HG03342 (cell line): Measurements from ENCODE around the gene ADAMTS8.

Source experiments
- ATAC-seq: cut with Tn5 transposase; IDR thresholded peaks from one replicate; pipeline ENCODE4 v1.9.1; 2021; ENCODE audit warnings: mild to moderate bottlenecking, moderate library complexity; ENCODE audit not compliant: unreplicated experiment

ADAMTS8 gene, protein sequence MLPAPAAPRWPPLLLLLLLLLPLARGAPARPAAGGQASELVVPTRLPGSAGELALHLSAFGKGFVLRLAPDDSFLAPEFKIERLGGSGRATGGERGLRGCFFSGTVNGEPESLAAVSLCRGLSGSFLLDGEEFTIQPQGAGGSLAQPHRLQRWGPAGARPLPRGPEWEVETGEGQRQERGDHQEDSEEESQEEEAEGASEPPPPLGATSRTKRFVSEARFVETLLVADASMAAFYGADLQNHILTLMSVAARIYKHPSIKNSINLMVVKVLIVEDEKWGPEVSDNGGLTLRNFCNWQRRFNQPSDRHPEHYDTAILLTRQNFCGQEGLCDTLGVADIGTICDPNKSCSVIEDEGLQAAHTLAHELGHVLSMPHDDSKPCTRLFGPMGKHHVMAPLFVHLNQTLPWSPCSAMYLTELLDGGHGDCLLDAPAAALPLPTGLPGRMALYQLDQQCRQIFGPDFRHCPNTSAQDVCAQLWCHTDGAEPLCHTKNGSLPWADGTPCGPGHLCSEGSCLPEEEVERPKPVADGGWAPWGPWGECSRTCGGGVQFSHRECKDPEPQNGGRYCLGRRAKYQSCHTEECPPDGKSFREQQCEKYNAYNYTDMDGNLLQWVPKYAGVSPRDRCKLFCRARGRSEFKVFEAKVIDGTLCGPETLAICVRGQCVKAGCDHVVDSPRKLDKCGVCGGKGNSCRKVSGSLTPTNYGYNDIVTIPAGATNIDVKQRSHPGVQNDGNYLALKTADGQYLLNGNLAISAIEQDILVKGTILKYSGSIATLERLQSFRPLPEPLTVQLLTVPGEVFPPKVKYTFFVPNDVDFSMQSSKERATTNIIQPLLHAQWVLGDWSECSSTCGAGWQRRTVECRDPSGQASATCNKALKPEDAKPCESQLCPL

DNA sequence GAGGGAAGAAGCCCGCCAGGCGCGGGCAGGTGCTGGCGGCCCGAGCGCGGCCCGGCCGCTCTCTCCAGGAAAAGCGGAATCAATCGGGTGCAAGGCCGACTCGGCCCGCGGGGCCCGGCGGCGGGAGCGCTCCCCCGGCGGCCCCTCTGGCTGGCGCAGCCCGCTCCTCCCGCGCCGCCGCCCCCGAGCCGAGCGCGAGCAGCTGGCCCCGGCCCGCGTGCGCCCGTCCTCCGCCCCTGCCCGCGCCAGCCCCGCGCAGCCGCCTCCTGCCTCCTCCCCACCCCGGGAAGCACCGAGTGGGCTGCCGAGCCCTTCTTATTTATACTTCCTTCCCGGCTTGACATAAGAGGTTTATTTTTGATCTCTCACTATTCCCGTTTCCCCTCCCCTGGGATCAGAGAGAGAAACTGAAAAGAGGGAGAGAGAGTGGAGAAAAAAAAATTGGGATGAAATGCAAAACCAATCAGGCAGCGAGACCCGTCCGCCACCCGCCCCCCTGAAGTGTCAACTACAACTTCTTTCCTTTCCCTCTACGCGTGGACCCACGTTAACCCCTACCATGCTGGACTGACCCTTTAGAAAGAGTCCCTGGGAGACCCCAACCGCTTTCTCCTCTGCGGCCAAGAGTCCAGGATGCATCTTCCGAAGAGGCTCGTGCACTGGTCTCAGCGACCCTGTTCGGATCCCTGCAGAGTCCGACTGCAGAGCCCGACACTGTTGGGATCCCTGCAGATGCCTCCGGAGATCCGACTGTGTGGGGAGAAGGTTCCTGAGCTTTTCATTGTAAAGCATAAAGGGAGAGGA is at the start of gene ADAMTS8:
Gene ADAMTS8 (minus strand): TSS at position 294 of the 804 bp plus-strand sequence. CDS start 323 bp downstream, outside the sequence.
- ATAC-seq = no peak

DNA sequence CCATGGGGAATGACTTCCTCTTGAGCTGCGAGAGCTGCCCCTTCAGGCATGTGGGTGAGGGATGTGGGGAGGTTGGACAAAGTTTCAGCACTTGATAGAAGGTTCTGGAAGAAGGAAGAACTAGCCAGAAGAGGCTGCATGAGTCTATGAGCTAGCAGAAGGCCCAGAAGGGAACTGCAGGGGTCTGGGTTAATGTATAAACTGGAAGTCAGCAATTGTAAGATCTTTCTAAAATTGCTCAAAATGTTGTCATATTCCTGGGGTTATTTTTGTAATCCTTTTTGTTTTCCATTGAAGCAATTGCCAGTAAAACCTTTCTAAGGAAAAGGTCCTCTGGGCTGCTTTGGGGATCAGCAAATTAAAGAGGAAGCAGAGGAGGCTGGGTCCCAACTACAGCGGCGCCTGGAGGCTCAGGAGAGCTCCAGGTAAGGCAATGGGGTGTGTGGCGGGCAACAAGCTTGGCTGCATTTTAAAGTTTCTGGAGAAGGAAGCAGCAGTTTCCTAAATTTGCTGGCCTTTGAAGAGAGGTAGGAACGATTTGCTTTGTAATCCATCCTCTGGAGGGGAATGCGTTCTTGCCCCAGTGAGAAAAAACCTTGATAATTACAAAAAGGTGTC is 49.3 kb upstream of the ADAMTS8 start:
- no peak for ATAC-seq

DNA sequence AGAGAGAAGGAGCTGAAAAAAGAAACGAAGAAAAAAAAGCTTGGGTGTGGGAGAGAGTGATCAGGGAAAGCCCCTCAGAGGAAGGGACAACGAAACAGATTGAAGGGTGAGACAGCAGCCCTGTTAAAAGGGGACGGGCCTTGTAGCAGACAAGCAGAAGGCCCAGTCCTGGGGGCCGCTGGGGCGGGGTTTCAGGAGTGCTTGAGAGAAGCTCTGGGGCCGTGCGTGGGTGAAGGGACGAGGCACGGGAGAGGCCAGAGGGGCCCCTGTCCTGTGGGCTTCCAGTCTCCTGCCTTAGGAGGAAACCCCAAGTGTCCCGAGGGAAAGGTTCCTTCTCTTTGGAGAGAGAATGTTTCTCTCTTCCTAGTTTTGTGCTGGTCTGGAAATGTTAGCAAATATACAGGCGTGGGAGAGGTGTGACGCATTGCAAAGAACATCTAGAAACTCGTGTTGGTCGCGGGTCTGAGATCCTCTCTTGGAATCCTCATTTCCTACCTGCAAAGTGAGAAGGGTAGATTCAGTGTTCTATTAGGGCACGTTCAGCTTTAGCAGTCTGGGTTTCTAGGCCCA is 48.6 kb upstream of the ADAMTS8 start:
- no peak for ATAC-seq

DNA sequence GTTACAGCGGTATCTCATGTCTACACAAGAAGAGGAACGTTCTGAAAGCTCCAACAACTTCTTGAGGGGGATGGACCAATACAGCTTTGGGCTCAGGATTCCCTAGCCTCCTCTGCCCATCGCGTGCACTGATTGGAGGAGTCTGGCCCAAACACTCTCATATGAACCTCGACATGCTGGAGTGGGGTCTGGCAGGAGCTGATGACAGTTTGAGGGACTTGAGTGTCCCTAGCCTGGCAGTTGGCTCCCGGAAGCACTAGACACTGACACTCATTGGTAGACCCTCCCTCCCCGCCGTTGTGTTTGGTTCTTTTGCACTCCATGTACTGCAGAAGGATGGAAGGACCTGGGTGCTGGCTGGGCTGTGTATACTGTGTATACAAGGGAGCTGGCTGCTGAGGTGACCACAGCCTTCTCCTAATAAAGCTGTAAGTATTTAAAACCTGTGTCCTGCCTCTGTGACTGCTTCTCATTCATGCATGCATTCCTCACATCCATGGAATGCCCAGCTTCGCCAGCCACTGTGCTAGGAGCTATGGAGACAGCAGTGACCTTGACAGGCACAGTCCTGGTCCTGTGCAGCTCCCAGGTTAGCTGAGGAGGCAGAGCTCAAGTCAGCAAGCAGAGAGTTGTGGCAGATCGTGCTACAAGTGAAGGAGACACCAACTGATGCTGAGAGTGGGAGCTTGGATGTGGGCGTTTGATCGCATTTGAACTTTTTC is 48.0 kb upstream of the ADAMTS8 start:
- ATAC-seq = no peak

DNA sequence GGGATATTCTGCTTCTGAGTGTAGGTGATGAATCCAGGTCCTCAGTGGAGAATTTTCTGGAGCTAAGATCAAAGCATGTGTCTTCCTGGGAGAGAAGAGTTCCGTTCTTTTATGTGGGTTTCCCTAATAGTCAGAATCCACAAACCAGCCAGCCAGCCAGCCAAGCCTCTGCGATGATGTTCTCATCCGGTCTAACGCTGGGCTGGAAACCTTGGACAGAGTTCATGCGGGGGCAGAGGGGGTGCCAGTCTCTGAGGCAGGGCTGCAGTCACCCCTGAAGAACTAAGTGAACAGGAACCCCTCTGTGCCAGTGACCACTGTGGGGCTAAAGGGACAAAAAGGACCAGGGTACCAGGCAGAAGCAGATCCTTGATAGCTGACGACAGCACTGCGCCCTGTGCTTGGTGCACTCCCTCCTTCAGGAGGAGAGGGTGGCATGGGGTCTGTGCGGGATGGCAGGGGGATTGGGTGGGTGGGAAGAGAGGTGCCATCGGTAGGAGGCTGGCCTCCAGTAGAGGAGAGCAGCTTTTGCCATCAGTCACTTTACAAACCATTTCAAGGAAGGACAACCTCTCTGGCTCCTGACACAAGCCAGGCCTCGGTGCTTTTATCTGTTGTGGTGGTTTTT is 47.1 kb upstream of the ADAMTS8 start:
- ATAC-seq = no peak

DNA sequence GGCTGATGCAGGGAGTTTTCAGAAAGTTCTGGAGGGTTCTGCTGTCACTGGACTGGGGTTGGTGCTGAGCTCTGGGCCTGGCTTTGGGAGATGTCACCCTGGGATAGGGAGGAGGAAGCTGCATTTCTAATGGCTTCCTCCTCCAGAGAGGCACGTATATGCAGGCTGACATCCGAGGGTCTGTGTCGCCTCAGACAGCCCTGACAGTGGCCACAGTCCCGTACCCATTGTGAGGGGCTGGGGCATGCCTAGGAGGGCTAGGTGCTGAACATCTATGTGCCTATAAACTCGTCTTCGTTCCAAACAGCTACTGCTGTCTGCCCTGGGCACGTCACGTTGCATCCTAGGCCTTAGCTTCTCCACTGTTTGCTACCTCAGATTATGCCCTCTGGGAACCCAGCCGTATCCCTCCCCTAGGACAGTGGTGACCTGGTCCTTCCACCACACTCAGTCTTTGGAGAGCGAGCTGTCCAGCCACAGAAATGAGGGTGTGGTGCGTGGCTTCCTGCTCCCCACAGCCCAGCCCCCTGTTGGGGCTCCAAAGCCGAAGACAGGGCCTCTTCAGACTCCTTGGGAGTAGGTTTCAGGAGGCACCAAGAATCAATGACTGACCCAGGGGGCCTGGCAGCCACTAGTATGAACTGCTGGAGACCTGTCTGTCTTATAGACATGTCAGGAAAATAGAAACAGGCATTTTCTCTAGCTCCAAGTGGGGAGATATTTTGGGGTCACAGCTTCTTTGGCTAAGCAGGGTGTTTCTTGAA is 46.4 kb upstream of the ADAMTS8 start:
- no peak for ATAC-seq

DNA sequence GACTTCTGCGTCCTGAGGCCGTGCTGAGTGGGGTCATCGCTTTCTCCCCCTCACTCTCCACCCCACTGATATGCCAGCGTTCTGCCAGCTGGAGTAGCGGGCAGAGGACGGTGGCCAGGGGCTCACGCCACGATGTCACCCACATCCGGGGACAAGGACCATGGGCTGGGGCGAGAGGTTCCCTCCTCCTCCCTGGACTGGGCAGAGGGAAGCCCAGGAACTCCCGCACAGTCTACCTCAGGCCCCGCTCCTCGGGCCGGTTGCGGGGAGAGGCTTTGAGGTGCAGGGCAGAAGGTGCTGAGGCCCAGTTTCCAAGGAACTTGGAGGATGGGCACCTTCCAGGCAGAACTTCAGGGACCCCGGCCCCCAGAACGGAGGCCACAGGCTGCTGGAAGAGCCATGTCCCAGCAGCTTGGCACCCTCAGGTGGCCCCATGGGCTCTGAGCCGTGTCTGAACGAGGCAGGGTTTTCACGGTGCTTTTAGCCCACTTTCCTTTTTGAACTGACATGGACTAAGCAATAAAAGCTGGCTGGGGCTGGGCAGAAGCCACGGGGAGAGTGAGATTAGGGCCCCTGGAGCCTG is 45.5 kb upstream of the ADAMTS8 start:
- no peak for ATAC-seq

DNA sequence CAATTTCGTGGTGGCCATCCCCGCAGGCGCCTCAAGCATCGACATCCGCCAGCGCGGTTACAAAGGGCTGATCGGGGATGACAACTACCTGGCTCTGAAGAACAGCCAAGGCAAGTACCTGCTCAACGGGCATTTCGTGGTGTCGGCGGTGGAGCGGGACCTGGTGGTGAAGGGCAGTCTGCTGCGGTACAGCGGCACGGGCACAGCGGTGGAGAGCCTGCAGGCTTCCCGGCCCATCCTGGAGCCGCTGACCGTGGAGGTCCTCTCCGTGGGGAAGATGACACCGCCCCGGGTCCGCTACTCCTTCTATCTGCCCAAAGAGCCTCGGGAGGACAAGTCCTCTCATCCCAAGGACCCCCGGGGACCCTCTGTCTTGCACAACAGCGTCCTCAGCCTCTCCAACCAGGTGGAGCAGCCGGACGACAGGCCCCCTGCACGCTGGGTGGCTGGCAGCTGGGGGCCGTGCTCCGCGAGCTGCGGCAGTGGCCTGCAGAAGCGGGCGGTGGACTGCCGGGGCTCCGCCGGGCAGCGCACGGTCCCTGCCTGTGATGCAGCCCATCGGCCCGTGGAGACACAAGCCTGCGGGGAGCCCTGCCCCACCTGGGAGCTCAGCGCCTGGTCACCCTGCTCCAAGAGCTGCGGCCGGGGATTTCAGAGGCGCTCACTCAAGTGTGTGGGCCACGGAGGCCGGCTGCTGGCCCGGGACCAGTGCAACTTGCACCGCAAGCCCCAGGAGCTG is 44.8 kb upstream of the ADAMTS8 start:
- ATAC-seq = no peak

DNA sequence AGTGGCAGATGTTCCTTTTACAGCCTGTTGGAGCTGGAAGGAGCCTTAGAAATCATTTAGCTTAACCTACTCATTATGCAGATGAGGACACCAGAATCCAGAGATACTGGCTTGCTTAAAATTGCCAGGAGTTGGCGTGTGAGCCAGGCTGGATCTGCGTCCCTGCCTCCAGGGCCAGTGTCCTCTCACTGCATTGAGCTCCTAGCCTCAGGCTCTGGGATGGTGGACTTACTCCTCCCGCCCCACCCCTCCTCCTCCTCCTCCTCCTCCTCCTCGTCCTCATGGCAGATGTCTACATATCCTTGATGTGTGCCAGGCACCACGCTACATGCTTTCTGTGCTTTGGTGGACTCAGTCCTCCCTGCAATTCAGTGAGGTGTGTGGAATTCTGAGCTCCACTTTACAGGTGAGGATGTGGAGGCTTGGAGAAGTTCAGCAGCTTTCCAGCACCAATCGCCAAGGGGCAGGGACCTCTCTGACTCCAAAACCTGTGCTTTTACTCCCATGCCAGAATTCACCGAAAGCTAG is 44.1 kb upstream of the ADAMTS8 start:
- ATAC-seq = no peak

DNA sequence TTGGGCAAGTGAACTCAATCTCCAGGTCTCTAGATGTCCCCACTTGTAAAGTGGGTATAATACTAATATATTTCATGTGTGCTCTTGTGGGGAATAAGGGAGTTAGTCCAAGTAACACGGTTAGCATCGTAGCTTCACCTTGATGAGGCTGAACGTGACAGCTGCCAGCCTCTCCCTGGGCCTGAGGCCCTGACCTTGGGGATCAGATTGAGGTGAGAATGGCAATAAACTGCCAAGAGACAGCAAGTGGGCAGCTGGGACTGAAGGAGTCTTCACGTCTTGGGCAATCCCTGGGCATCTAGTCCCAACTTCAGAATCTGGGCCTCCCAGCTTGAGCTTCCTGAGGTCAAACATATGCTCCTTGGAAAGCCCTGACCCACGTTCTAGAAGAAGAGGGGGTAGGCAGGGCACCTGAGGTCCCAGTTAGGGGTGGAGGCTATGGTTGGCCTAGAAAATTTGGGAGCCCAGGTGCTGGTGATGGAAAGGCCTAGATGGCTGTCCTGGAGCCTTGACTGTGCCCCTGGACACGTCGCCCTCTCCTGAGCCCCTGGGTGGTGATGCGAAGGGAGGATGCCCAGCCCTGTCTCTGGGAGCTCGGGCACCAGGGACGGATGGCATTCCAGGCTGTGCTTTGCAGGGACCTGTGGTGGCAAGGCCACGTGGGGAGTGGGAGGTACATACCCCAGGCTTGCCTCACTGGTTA is 43.5 kb upstream of the ADAMTS8 start:
- no peak for ATAC-seq

DNA sequence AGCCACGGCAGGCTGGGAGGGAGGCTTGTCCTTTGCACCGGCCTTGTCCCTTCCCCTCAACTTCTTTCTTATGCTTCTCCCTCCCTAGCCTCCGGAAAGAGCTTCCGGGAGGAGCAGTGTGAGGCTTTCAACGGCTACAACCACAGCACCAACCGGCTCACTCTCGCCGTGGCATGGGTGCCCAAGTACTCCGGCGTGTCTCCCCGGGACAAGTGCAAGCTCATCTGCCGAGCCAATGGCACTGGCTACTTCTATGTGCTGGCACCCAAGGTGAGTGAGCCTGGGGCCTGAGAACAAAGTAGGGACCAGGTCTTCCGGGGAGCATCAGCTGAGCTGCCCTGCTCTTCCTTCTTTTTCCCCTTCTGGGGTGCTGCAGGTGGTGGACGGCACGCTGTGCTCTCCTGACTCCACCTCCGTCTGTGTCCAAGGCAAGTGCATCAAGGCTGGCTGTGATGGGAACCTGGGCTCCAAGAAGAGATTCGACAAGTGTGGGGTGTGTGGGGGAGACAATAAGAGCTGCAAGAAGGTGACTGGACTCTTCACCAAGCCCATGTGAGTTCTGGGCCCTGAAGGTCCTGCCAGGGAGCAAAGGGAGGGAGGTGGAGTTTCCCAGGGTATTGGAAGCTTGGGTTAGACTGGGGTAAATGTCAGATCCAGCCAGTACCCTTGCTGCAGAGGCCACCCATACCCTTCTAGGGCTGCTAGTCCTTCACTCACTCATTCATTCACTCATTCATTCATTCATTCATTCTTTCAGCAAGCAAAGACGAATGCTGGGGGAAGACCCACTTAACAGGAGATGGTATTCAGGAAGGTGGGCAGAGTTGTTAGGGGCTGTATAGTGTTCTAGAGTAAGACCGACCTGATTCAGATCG is 42.7 kb upstream of the ADAMTS8 start:
- ATAC-seq = no peak

DNA sequence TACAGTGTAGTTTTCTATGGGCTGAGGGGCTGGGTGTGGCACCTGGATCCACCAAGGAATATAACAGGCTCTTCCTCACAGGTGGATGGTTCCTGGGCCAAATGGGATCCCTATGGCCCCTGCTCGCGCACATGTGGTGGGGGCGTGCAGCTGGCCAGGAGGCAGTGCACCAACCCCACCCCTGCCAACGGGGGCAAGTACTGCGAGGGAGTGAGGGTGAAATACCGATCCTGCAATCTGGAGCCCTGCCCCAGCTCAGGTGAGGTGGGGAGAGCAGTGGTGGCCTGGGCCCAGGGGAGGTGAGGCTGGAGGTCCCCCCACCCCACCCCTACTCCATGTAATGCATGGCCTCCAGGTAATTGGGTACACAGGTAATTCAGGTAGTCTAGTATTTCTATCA is 40.8 kb upstream of the ADAMTS8 start:
- ATAC-seq = no peak

DNA sequence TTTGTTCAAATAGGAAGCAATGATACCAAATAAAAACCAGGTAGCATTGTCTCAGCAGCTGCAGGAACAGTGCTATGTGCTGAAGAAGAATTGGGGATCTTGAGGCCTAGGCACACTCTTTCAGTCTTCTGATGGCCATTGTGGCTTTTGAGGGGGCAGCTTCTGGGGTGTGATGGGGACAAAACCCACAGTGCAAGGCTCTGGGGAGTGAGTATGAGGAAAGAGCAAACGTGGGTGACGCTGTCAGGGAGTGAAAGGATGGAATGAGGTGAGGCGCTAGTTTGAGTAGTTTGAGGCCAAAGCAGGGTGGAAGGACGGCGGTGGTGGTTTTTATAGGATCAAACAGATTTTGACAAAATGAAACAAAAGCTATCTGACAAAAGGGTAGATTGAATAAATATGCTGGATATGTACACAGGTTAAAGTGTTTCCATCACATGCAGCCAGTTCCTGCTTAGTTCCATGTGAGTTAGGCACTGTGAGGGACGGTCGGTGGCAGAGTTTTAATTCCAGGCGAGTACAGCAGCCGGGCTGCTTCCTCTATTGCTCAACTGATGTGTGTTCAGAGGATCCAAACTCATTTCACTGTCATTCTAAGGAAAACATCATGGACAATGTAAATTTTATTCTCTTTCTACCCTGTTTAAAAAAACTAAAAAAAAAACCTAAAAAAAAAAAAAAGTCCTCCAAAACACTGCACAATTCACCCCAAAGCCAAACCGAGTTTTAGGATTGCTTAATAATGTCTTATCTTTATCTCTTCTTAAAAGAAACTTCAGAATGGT is 38.9 kb upstream of the ADAMTS8 start:
- ATAC-seq = no peak

DNA sequence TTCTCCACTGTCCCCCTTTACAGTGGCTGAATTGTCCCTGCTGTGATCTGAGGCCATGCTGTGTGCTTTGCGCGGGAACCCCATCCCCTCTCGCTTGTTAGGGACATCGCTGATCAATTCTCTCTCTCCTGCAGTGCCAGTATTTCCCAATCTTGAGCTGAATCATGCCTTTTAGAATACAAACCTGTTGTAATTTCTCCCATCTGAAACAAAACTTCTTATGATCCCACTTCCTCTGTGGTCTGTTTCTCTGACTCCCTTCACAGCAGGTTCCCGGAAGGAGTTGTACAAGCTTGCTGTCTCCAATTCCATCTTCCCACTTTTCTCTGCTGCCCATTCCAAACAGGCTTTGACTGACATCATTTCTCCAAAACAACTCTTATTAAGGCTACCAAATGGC is 36.9 kb upstream of the ADAMTS8 start:
- ATAC-seq = no peak

DNA sequence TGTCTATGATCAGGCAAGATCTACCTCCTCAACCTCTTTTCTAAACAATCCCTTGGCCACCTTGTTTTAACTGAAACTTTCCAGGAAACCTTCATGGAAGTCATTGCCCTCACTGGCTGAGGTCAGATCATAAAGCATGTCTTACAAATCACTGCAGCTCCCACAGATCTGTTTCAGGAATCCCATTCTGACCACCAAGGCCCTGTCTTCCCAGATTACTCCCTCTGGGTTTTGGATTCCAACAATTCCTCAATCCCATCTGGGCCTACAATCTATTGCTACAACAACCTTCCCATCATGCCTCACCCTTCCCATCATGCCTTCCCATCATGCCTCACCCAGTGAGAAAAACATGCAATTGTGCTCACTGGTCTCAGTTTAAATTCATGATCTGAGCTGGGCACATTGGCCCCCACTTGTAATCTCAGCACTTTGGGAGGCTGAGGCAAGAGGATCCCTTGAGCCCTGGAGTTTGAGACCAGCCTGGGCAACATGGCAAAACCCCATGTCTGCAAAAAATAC is 35.9 kb upstream of the ADAMTS8 start:
- no peak for ATAC-seq
